CD4-positive, alpha-beta T cell treated with Interleukin-10 for 1 hour (primary cell): Measurements from ENCODE around the gene PSMB7.

Source experiments
- DNase-seq: peaks from one replicate; pipeline ENCODE4 v3.0.0-alpha.2; 2020

Gene PSMB7

DNA sequence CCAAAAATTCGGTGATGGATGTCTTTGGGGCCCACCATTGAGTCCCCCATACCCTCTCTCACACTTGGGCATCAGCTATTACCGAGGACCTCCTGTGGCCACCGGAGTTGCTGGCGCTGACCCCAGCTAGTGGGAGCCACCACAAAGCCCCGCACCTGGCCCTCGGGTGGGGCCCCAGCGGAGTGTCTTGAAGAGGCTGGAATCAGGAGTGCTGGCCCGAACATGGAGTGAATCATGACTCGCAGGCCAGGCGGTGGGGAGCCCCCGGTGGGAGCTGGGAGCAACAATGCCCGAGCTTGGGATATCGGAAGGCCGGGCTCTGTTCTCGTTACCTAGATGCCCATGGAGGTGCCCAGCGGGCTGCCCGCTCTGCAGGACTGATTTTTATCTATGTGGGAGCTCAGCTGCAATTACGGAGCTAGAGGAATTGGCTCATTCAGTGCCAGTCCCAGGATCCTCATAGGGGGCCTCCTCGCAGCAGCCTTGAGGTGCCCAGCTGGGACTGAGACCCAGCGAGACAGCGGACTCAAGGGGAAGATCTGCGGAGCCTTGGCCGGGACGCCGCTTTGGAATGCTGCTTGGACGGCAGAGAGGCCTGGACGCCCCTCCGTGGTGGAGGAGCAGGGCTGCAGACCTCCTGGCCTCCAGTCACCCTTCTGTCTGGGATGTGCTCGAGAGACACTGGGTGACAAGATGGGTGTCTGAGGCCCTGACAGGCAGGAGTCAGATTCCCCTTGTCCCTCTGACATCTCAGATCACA is 70.8 kb downstream of the PSMB7 start:
- no peak for DNase-seq

- no peak for DNase-seq
These were observed 71.5 kb downstream of the PSMB7 start for GRCh38 chr9:124343533-124344290.

GRCh38 chr9:124342776-124343485 is 72.3 kb downstream of the PSMB7 start:
- DNase-seq, result no peak

DNA sequence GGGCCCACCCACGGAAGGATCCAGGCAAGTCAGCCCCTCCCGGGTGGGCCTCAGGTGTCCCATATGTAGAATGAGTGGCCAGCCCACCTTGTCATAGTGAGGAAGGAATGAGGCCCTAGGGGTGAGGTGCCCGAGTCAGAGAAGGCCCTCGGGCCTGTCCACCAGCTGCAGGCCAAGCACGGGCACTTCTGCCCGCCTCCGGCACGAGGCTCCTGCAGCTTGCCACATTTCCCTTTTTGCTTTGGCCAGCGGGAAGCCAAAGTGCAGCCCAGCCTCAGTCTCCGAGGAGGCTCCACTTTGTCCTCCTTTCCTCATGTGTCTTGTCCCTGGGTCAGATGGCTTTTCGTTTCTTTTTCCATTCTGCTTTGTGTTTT is 72.9 kb downstream of the PSMB7 start:
- DNase-seq, result no peak

- no peak for DNase-seq
These were observed 73.6 kb downstream of the PSMB7 start for GRCh38 chr9:124341455-124342170.

DNA sequence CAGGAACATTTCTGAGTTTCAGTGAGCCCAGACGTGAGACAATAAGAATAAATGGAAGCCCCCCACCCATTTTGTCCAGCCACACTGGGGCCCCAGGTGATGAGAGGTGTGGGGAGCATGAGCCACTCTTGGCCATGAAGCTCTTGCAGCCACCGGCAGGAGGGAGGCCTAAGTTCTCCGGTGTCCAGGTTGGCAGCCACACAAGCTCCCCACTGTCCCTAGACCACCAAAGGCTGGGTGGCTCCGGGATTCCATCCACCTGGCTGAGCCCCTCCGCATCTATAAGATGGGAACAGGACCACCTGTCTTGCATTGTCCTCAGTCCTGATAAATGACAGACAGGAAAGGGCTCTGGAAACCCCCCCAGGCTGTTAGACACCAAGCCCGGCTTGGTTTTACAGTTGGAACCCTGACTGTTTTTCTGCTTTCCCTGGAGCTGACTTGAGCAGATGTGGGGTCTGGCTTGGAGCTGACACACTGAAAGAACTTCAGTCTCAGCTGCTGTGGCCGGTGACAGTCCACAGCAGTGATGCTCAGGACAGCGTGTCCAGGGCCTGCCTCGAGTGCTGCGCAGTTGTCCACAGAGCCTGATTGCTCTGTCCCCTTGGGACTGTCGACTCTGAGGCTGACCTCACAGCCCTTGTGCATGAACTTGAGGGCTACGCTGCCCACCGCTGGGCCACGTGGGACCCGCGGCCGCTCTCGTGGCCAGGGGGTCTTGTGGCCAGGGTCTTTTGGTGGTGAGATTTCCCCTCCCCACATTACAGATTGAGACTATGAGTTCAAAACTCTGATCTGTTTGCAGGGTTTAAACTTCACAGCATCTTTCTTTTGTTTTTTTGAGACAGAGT is 74.8 kb downstream of the PSMB7 start:
- DNase-seq, result no peak

GRCh38 chr9:124339603-124340146 is 75.6 kb downstream of the PSMB7 start:
- no peak for DNase-seq

GRCh38 chr9:124337562-124337961 is 77.7 kb downstream of the PSMB7 start:
- DNase-seq, result no peak

DNA sequence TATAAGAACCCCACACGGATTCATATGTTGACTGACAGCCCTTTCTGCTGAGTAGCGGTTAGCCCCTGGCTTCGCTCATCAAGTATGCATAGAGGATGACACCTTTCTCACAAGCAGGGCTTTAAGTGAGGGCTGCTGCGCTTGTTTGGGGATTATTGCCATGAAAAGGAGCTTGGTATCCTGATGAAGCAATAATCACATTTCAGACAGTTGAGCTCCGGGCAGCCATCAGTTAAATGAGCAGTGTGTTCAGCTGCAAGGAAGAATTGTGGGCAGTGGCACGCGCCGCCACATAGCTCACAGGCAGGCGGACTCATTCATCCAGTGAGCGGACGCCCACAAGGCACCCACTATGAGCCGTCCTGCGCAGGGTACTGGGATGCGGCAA is 79.9 kb downstream of the PSMB7 start:
- DNase-seq, result no peak

DNA sequence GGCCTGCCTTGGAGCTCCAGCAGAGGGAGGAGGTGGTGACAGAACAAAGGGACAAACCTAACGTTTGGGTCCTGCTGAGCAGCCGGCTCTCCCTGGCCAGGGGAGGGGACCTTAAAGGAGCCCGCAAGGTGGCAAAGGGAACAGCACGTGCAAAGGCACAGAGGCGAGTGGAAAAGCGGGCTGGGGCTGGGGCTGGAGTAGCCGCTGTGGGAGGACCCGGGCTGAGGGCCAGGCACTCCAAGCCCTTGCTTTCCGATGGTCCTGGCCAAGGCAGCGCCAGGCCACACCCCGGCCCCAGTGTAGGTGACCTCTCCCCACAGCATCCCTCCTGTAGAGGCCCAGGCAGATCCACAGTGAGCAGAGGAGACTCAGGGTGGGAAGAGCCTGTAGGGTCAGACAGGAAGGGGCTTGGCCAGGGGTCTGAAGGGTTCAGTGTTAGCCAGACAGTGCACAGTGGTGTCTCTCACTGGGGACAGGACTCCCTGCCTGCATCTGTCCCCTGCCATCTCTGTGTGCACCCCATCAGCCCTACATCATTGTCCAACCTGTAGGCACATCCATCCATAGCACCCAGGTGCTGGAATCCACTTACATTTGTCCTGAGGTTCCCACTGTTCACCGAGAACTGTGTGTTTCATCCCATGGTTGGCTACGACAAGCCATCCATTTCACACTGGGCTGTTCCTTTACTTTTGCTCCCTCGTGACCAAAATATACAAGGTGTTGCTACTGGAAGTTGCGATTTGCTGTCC is 80.5 kb downstream of the PSMB7 start:
- no peak for DNase-seq

- DNase-seq, result no peak
These were observed 82.1 kb downstream of the PSMB7 start for GRCh38 chr9:124333203-124333579.

DNA sequence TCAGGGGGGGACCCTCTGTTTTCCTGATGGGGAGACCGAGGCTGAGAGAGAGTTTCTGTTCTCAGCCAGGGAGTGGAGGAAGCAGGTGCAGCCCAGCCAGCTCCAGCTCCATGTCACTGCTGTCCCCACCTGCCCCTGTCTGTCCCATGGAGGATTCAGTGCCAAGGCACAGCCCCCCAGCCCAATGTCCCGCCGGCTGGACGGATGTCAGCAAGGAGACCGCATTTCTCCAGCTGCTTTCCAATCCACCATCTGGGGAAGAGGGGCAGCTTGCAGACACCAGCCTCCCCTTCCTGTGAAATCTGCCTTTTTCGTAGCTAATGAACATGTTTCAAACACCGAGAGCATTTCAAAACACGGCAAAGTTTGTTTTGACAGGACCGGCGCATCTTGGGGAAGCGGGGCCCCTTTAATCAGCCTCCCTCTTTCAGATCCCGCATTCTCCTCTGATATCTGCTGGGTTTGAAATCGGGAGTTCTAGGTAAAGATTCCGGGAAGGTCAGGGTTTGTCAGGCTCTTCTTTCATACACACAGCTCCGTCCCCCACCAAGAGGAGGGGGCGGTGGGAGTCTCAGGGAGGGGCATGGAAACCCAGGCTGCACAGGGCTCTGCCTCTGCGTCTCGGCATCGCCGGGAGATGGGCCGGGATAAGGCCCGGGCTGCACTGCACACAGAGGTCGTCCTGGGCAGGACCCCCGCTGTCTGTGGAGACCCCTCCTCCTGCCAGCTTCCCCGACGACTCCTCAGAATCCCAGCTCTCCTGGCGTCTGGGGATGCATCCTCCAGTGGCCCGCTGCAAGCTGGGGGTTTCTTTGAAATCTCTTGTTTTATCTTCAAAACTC is 82.7 kb downstream of the PSMB7 start:
- no peak for DNase-seq

DNA sequence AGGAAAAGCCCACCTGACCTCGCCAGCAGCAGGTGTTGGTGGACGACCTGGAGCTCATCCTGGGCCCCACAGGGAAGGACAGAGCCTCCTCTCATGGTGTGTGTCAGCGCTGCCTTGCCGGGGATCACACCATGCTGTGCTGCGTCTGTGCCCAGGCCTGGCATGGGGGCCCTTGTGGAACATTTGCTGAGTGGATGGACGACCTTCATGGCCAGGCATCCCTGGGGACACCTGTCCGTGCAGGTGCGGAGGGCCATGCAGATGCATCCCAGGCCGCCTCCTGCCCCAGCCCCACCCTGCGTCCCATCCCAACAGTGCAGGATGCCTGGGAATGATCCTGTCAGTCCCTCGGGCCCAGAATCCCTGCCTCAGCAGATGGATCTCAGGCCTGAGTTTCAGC is 83.7 kb downstream of the PSMB7 start:
- DNase-seq, result no peak

- DNase-seq, result no peak
These were observed 85.1 kb downstream of the PSMB7 start for GRCh38 chr9:124330011-124330697.

- DNase-seq, result no peak
These were observed 85.9 kb downstream of the PSMB7 start for GRCh38 chr9:124329206-124329792.

DNA sequence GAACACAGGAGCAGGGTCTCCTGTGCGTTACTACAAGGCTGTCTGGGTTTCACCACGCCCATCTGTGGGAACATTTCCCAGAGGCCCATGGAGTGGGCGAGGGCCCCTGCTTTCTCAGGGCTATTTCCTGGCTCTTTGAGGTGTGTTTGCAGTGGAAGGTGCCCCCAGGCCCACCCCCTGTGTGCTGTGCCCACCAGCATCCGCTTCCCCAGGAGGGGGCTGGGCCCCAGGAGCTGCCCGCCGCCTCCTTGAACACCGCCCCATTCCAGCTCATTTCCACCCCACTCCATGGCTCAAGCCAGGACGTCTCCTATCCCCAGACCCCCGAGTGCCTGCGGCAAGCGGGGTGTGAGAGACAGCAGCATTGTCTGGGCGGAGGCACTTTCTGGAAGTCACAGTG is 87.0 kb downstream of the PSMB7 start:
- DNase-seq, result no peak

DNA sequence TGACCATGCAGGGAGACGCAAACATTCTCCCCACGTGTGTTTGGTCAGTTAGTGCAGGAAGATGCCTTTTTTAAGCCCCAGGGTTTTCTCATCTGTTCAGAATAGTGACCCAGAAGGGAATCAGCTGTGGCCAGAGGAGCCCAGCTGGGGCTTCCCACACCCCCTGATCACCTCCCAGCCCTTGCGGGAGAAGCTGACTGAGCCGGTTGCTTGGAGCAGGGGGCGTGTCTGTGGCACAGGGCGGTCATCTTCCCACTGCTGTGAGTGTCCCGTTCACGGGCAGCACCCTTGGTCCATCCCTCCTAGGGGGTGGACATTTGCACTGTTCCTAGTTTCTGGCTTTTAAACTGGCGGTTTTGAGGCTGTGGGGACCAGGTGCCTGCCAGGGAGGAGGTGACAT is 87.8 kb downstream of the PSMB7 start:
- no peak for DNase-seq

- DNase-seq, result no peak
These were observed 88.9 kb downstream of the PSMB7 start for GRCh38 chr9:124326378-124326777.

- DNase-seq, result no peak
These were observed 89.4 kb downstream of the PSMB7 start for GRCh38 chr9:124325816-124326215.
